ENCODE data around the gene COL11A1.

GRCh38 chr1:103112546-103112945 is 4.2 kb upstream of the COL11A1 start:
- TF ChIP-seq POLR2A (IDR thresholded peaks at IDR 0.05; ENCODE audit: low read depth, low read length): no peak
- no peak for TF ChIP-seq MXI1 (IDR thresholded peaks at IDR 0.05; ENCODE audit: borderline replicate concordance, low read depth, low read length)
- TF ChIP-seq CTCF (conservative IDR thresholded peaks at IDR 0.05; ENCODE audit: low read depth, low read length): no peak
- no peak for TF ChIP-seq USF2 (IDR thresholded peaks at IDR 0.05; ENCODE audit: low read depth, low read length)
- TF ChIP-seq RFX5 (IDR thresholded peaks at IDR 0.05; ENCODE audit: low read depth, low read length): no peak
- TF ChIP-seq FOS (IDR thresholded peaks at IDR 0.05; ENCODE audit: low read depth, low read length): no peak
- TF ChIP-seq SMC3 (IDR thresholded peaks at IDR 0.05; ENCODE audit: low read depth, low read length): no peak
- no peak for TF ChIP-seq BHLHE40 (IDR thresholded peaks at IDR 0.05; ENCODE audit: low read depth, low read length)
- no peak for TF ChIP-seq MAFK (IDR thresholded peaks at IDR 0.05; ENCODE audit: low read depth, low read length)
- TF ChIP-seq CEBPB (IDR thresholded peaks at IDR 0.05; ENCODE audit: low read depth, low read length): no peak
- TF ChIP-seq ELK1 (IDR thresholded peaks at IDR 0.05; ENCODE audit: borderline replicate concordance, low read depth, low read length): no peak
- no peak for TF ChIP-seq NFE2L2 (IDR thresholded peaks at IDR 0.05; ENCODE audit: low read depth, low read length)
- no peak for TF ChIP-seq CHD1 (IDR thresholded peaks at IDR 0.05; ENCODE audit: low read depth, low read length)

All from IMR-90 (cell line).